RKO (cell line): ENCODE data around the gene NSMCE1.

Experiments used
- DNase-seq: peaks from one replicate; pipeline ENCODE4 v3.0.0-alpha.2; 2016; ENCODE audit warnings: low spot score

Gene NSMCE1

DNA sequence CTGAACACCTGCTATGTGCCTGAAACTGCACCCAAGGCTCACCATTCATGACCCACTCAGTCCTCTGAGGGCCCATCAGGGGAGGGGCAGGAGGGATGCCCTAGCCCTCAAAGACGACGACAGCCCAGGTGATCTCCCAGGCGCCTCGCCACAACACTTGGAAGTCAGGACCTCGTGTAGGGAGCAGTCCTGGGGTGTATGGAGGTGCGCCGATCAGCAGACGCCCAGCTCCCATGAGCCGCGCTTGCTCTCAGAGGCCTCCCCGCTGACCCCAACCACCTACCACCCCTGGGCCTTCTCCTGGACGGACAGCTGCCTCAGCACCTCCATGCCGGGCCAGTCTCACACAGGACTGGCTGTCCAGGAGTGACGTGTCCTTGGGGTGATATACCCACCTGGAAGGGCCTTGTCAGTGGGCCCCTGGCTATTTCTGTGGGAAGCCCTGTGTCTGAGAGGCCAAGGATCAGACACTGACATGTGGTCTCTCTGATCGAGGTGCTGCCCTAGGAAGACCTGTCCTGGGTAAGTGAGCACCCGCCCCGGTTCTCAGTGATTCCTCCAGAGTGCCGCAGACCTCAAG lies 38.6 kb downstream of the NSMCE1 start:
- DNase-seq = no peak

DNA sequence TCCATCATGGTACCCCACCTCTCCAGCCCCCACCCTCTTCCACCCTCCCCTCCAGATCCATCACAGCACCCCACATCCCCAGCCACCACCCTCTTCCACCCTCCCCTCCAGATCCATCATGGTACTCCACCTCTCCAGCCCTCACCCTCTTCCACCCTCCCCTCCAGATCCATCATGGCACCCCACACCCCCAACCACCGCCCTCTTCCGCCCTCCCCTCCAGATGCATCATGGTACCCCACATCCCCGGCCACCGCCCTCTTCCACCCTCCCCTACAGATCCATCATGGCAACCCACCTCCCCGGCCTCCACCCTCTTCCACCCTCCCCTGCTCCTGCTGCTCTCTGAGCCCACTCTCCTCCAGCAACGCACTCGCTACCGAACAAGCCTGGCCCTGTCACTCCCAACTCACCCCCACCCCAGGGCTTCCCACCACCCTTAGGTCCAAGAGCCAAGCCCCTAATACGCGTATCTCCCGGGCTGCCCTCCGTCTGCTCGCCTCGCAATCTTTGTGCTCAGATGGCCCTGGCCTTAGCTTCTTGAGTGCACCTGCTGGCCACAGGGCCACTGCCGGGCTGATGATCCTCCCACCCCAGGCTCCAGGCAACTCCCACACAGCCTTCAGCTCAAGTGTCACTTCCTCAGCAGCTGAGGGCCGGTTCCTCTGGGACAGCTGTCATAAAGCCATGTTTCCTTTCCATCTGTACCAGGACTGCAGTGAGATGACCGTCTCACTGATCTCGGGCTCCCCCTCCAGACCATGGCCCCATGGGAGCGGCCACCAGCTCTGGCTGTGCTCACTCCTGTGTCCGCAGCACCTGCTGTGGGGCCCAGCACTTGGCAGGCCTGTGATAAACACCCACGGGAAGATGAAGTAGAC lies 39.7 kb downstream of the NSMCE1 start:
- no peak for DNase-seq

DNA sequence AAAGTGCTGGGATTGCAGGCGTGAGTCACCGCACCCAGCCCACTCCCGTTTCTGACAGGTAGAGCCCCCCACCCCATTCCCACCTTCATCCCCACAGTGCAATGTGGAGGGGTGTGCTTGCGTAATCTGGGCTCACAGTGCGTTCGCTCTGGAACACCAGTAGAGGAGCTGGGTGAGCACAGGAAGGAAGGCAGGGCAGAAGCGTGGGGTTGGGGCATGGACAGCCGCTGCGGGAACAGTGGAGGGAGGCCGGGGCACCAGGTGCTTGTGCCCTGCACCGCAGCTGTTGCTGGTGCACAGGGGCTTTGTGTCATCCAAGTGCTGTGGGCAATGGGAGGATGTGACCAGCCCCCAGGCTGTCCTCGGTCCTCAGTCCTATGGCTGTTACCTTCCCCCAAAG lies 40.5 kb downstream of the NSMCE1 start:
- DNase-seq = no peak

DNA sequence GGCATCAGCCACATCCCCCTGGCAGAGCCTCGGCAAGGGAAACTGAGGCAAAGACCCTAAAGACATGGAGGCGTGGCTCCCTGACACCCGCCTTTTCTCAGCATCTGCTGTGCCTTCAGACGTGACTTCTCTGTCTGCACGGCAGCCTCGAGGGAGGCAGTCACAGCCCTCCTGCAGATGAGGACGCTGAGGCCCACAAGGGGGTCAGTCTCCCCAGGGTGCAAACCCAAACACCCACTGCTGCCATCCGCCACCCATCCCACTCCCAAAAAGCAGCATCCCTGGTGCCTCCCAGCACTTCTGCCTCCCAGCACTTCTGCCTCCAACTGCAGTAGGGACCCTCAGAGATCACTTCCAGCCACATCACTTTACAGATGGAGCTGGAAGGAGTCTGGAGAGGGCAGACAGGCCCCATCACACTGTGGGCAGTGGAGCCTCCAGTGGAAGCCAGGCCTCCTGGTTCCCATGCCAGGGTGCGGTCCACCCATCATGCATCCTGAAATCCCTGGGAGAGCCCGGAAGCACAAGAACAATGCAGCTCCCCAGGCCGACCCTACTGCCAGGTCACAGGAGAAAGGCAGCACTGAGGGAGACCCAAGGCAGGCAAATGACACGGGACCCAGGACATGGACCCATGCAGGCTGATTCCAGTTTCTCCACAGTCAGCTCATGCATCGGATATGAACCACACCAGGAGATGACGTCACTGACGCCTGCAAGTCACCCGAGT lies 41.4 kb downstream of the NSMCE1 start:
- no peak for DNase-seq

DNA sequence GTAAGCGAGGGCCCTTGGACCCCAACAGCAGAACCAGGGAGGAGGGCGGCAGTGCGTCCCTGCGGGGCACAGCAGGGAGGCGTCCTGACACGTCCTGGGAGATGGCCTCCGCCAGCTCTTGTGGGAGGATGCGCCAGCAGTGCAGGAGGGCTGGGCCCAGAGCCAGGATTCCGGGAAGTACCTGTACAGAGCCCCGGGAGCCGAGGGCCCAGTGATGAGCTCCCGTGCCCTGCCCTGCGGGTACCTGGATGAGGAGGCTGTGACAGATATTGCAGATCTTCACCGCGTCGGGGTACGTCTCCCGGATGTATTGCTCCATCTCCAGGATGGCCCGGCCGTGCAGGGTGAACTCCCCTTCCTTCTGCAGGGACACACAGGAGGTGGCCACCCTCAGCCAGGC lies 42.1 kb downstream of the NSMCE1 start:
- no peak for DNase-seq

DNA sequence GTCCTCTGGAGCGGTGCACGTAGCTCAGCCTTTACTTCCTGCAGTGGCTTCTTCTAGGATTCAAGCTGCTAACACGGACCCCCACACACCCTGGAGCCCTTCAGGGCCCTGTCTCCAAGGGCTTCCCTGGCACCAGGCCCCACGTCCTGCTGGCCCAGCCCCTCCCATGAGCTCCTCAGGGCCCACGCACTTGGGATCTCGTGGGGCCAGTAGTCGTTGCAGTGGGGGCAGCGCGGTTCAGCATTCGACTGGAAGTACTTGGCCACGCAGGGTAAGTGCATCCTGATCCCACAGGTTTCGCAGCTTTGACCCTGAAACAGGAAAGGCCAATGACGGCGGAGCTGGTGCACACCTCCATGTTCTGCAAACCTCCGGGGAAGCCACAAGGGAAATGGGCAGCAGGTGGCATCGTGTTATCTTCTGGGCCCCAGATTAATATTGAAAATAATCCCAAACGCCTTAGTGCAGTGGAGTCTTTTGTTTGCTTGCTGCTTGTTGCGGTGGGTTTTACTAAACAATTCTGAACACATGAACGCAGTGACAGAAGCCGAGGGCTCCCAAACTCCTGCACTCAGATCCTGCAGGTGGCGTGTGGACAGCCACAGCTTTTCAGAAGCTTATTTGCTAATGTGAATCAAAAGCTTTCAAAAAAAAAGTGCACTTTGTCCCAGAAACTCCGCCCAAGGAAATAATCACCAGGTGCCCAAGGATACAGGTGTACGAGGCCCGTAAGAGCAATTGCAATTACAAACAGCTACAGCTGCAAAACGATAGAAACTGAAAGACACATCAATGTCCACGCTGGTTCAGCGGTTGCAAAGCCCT lies 42.8 kb downstream of the NSMCE1 start:
- DNase-seq = no peak

DNA sequence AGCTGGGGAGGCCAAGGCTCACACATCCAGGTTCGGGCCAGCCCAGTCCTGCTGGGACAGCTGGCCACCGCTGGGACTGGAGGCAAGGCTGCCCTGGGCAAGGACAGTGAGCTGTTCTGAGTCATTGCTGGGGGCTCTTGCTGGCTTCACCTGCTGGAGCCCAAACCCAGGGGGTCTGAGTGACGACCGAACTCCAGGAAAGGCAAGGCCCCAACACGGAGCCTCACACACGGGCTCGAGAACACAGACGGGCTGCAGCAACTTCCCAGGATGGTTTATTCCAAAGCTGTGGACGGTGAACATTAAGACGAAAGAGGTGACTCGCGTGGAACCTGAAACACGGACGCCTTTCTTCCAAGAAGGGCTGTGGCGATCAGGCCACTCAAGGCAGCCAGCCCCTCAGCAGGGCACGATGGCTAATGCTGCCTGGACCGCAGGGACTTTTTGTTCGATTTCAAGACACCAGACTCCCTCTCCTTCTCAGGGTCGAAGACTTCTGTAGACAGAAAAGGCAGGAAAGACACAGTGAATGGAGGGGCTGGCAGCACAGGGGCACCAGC lies 43.8 kb downstream of the NSMCE1 start:
- DNase-seq = no peak

DNA sequence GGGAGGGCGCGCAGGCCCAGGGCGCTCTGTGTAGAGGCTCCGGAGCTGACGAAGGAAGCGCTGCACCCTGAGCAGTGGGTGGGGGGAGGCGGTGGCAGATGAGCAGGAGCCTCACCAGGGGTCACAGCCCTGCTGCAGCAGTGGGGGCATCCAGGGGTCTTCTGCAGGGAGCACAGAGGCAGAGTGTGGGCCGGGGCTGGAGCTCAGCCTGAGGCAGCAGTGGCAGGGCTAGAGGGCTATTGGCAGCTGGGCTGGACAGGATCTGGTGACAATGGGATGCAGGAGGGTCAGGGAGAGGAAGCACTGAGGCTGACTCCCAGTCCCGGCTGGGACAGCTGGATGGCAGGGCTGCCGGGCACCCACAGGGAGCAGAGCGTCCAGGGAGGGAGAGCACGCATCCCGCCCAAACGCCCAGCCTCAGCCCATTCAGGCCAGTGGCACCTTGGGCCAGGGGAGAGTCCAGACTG lies 44.3 kb downstream of the NSMCE1 start:
- no peak for DNase-seq

DNA sequence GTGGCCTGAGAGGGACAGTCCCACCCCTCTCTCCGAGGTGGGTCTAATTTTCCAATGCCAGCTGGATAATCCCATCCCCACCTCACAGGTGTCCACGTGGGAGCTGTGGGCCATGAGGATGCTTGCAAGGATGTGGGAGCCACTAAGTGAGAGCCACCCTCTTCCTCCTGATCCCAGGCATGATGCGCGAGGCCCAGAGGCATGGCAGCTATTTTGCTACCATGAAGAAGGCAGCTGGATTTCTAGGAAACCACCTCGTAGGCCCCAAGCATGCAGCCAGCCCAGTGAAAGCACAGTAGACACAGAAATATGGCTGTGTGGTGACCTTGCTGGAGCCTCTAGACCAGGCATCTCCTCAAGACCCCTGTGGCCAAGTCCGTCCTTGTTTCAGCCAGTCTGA lies 44.9 kb downstream of the NSMCE1 start:
- no peak for DNase-seq

DNA sequence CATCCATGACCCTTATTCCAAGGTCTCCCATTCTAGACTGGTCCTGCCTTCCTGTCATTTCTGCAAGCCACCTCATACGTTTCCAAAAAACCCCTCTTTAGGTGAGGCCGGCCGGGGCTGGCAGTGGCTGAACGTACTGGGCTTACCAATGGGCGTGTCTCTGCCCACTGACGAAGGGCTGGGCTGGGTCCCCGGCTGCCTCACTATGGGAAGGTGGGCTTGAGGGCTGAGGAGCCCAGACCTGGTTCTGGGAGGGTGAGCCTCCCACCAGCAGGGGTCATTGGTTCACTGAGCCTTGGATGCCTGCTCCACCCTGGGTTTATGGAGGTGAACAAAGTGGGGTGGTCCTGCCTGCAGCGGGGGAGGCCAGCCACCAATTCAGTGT lies 45.4 kb downstream of the NSMCE1 start:
- DNase-seq = no peak

DNA sequence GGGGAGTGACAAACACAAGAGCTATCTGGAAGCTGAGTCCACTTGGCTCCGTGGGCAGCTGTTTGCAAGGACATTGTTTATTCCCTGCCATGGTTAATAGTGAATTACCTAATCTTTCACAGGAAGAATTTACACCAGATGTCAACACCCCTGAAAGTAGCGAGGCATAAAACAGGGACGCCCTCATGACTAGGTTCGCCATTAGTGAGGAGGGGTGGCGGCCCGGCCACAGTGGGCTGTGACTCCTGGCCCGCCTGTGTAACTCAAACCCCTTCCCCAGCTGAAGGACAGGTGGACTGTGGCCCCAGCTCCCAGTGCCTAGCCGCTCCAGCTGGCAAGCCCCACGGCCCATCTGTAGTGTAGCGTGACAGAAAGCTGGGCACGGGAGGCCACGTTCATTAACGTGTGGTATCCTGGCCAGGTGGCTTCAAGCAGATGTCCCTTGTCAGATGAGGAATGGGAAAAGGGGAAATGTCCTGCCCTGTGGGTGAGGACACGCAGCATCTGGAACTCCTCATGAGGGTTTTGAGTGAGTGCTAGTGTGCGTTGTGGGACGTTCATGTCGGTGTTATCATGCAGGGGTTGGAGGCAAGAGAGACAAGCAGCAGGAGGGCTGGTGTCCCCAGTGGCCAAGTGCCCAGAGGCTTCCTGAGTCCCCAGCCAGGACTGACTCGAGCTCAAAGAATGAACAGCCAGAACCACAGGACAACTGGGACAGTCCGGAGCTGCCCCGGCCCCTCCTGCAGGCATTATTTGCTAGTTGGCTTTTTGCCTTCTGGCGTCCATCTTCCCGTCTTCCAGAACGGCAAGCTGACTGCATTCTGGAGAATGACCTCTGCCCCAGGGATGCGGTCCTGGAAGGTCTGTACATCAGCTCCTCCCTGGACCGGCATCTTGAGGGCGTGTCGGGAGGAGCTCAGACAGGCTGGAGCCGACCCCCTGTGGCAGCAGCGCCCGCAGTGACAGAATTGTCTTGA lies 46.0 kb downstream of the NSMCE1 start:
- no peak for DNase-seq

DNA sequence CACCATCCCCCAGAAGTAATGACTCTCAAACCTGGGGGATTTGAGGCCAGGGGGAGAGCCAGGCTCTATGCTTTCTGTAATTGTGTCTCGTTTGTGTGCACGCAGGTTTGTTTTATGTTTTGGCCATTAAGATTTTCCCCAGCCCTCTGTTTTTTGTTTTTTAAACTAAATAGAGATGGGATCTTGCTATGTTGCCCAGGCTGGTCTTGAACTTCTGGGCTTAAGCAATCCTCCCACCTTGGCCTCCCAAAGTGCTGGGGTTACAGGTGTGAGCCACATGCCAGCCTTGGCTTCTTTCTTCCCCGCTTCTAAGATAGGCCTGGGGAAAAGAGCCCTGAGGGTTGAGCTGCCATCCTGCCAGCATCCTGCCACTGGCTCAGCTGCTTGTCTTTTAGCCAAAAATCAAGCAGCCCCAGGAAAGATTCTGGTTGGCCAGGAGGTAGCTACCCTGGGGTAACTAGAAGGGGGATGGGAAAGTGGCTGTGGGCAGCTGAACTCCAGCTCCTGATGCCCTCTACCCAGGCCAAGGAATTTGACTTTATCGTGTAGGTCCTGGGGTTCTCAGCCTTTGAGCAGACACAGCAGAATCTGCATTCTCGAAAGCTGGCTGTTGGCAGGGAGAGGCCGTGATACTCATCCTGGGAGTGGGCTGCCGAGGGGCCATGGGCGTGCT lies 46.9 kb downstream of the NSMCE1 start:
- DNase-seq = no peak

DNA sequence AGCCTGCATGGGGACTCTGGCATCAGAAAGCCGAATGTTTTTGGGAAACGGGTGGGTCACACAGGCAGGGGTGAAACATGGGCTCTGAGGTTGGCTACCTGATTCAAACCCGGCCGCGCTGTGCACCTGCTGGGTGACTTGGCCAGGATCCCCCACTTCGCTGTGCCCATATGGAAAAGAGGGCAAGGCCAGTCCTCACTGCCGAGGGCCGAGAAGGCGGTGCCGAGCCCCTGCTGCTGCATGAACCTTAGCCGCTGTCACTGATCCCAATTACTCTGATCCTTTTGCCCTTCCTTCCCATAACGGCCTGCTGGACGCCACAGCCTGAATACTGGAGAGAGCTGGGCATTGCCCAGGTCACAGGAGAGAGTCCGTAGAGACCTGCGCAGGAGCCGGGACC lies 47.6 kb downstream of the NSMCE1 start:
- no peak for DNase-seq

DNA sequence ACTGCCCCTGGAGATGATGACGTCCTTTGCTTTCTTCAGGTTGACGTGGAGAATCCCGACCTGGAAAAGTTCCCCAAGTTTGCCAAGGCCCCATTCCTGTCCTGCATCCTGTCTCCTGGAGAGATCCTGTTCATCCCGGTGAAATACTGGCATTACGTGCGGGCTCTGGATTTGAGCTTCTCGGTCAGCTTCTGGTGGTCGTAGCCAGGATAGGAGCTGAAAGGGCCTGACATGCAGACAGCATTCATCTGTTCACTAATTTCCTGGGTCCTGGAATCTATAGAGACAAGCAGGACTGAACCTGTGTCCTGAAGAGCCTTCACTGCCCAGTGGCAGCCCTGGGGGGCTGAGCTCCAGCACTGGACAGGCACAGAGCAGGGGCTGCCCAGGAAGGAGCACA lies 48.0 kb downstream of the NSMCE1 start:
- DNase-seq = no peak

DNA sequence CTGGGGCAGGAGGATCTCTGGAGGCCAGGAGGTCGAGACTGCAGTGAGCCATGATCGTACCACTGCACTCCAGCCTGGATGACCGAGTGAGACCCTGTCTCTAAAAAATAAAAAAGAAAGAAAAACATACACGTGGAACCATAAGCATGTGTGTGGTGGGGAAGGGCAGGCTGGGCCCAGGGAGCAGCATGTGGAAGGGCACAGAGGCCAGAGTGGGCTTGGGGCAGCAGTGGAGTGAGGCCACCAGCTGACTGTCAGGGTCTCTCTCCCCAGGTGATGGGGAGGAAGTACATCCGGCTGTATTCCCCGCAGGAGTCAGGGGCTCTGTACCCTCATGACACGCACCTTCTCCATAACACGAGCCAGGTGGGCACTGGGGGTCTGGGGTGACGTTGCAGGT lies 48.5 kb downstream of the NSMCE1 start:
- DNase-seq = no peak

DNA sequence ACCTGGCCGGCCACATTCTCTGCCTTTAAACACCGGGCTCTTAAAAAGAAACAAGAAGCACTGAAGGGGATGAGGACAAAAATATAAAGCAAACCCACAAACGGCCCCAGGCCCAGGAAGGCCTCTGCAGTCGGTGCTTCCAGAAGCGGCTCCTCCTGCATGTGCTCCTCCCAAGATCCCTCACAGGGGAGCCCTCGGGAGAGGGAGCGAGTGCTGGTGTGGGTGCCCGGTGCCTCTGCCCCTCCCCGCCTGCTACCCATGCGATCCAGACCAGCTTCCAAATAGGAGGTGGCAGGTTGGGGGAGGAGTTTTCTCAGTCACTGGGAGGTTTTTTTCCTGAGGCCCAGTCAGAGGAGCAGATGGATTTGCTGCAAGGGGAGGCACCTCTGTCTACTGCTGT lies 49.4 kb downstream of the NSMCE1 start:
- no peak for DNase-seq

DNA sequence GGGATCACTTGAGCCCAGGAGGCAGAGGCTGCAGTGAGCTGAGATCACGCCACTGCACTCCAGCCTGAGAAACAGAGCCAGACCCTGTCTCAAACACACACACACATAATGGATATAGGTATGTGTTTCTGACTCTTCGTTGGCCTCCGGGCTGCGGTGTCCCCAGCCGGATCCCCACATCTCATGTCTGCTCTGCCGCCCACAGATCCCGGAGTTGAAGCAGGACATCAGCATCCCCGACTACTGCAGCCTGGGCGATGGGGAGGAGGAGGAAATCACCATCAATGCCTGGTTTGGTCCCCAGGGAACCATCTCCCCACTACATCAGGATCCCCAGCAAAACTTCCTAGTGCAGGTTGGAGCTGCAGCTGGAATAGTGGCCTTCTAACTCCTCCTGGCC lies 49.8 kb downstream of the NSMCE1 start:
- no peak for DNase-seq

DNA sequence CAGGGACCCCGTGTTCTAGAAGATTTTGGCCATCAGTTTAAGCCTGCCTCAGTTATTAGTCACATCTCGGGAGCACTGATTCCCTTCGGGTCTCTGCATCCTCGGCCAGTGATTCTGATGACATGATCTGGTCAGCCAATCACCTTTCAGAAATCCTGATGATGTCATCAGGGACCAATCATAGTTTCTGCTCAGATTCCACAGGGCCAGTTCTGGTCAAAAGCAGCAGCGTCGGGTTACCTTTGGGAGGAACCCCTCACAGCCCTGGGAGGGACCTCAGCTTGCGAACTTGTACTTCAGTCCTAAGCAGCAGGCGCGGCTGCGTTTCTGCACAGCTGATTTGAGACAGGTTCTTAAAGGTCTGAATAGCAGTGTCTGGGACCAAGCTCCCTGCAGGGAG lies 51.3 kb downstream of the NSMCE1 start:
- peak; percentile 24 for DNase-seq

DNA sequence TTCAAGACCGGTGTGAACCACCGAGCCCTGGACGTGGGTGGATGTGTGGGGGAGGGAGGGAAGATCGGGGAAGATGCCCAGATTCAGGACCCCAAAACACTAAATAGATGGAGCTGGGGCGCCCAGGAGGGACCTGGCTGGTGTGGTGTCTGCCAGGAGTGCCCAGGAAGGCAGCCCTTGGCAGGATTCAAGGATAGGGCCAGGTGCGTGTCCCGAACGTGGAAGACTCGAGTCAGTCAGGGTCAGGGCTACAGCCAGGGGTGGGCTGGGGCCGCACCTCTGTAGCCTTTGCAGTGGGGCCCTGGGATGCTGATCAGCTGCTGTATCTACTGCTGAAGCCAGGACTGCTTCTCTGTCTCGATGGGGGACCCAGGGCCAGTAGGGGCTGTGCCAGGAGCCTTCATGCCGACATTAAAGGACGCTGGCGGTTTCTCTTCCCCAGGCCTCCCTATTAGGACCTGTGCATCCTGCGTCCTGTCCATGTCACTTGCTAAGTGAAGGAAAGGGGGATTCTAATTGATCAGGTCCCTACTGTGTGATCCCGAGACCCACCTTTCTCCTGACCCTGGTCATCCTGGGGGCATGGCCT lies 52.2 kb downstream of the NSMCE1 start:
- DNase-seq = no peak

DNA sequence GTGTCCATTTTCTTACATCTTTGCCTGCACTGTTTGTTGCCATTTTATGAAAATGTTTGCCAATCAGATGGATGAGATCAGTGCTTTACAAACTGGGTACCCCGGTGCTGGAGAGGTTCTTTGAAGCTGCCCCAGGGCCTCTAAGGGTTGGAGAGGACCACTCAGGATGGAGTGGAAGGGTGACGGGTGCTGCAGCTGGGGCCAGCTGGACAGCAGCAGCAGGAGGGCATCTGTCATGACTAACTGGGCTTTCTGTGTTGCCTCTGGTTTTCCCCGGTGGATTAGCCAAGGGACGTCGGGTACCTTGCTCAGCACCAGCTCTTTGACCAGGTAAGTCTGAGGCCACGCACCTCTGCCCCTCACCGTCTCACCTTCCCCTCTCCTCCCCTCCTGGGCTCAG lies 52.9 kb downstream of the NSMCE1 start:
- DNase-seq = no peak
